ENCODE measurements around the gene MBTPS1. TPM values are rescaled to one million over a fixed set of nuclear protein-coding genes. Genes with fewer than 3 reads are reported as not detected.

Gene MBTPS1
- total and polyA plus RNA-seq, 4 donors, result 21.1 to 65.0 (median 30.8) TPM

GRCh38 chr16:84052071-84052622, 64.6 kb downstream of the MBTPS1 start:
- peaks cover 13 to 61% (median 36%) of the 10 kb centered on the region in 4 donors for H3K36me3 ChIP-seq (ENCODE audit: control insufficient read depth in 4 of 4, insufficient read depth in 3 of 4, low read depth in 1 of 4, low read length in 3 of 4)
- DNase-seq (ENCODE audit: low spot score), result no peak
- no peaks in the 10 kb centered on the region for H3K4me1 ChIP-seq (ENCODE audit: control insufficient read depth in 4 of 4, insufficient read depth in 4 of 4, low read length in 3 of 4)
- no peak overlapping the region for H3K9ac ChIP-seq (ENCODE audit: low read depth in 1 of 2, low read length in 2 of 2)
- no peak for TF ChIP-seq FOXA2 (IDR thresholded peaks at IDR 0.05)
- no peak for TF ChIP-seq TAF1 (conservative IDR thresholded peaks at IDR 0.05)
- TF ChIP-seq EGR1 (IDR thresholded peaks at IDR 0.05; ENCODE audit: low read depth in 2 of 2), result no peak
- no peak for TF ChIP-seq GABPA (IDR thresholded peaks at IDR 0.05 in 1 of 2, conservative IDR thresholded peaks at IDR 0.05 in 1 of 2)
- no peak for TF ChIP-seq FOXA1 (IDR thresholded peaks at IDR 0.05)
- no peak for TF ChIP-seq CTCF (IDR thresholded peaks at IDR 0.05; ENCODE audit: low read depth, low read length, missing input control)
- no peak for TF ChIP-seq SP1 (IDR thresholded peaks at IDR 0.05)
- no peak for TF ChIP-seq ATF3 (IDR thresholded peaks at IDR 0.05)
- WGBS, result 92% methylated on average over 27 of the region's 27 CpGs
- H3K27ac ChIP-seq (ENCODE audit: low read depth in 1 of 2, low read length in 2 of 2), result no peak overlapping the region
- no peaks in the 10 kb centered on the region for H3K9me3 ChIP-seq (ENCODE audit: control insufficient read depth in 4 of 4, low read length in 3 of 4)
- no peaks in the 10 kb centered on the region for H3K27me3 ChIP-seq (ENCODE audit: control insufficient read depth in 4 of 4, insufficient read depth in 4 of 4, low read length in 3 of 4)
- no peak overlapping the region for H3K4me3 ChIP-seq (ENCODE audit: low read depth in 1 of 3, low read length in 3 of 3)

GRCh38 chr16:84050316-84050715, 66.4 kb downstream of the MBTPS1 start:
- DNase-seq (ENCODE audit: low spot score), result no peak
- WGBS, result 94% methylated on average over 9 of the region's 9 CpGs
- no peaks in the 10 kb centered on the region for H3K4me1 ChIP-seq (ENCODE audit: control insufficient read depth in 4 of 4, insufficient read depth in 4 of 4, low read length in 3 of 4)
- H3K27ac ChIP-seq (ENCODE audit: low read depth in 1 of 2, low read length in 2 of 2), result no peak overlapping the region
- no peaks in the 10 kb centered on the region for H3K27me3 ChIP-seq (ENCODE audit: control insufficient read depth in 4 of 4, insufficient read depth in 4 of 4, low read length in 3 of 4)
- peaks cover 6 to 43% (median 21%) of the 10 kb centered on the region in 4 donors for H3K36me3 ChIP-seq (ENCODE audit: control insufficient read depth in 4 of 4, insufficient read depth in 3 of 4, low read depth in 1 of 4, low read length in 3 of 4)
- no peak overlapping the region for H3K4me3 ChIP-seq (ENCODE audit: low read depth in 1 of 3, low read length in 3 of 3)
- H3K9me3 ChIP-seq (ENCODE audit: control insufficient read depth in 4 of 4, low read length in 3 of 4), result no peaks in the 10 kb centered on the region
- H3K9ac ChIP-seq (ENCODE audit: low read depth in 1 of 2, low read length in 2 of 2), result no peak overlapping the region
- TF ChIP-seq MAX (IDR thresholded peaks at IDR 0.05) (no peak), RXRA (IDR thresholded peaks at IDR 0.05) (no peak), TAF1 (conservative IDR thresholded peaks at IDR 0.05) (no peak), YY1 (IDR thresholded peaks at IDR 0.05) (no peak), HNF4A (conservative IDR thresholded peaks at IDR 0.05) (no peak), CTCF (IDR thresholded peaks at IDR 0.05; ENCODE audit: low read depth, low read length, missing input control) (no peak), FOXA1 (IDR thresholded peaks at IDR 0.05) (no peak), EGR1 (IDR thresholded peaks at IDR 0.05; ENCODE audit: low read depth in 2 of 2) (no peak)

Data from liver (tissue), 9 donors.